ENCODE results near the gene SLC31A1.

GRCh38 chr9:113215132-113215531, 6.2 kb upstream of the SLC31A1 start:
- no peak for TF ChIP-seq POLR2A (IDR thresholded peaks at IDR 0.05; ENCODE audit: low read depth, low read length)
- no peak for TF ChIP-seq TAF1 (IDR thresholded peaks at IDR 0.05; ENCODE audit: low read depth, low read length)
- TF ChIP-seq POLR2AphosphoS5 (IDR thresholded peaks at IDR 0.05; ENCODE audit: low read depth, low read length): no peak
- no peak for TF ChIP-seq PAX5 (IDR thresholded peaks at IDR 0.05; ENCODE audit: insufficient read depth, low read length, severe bottlenecking)
- no peak for TF ChIP-seq SPI1 (IDR thresholded peaks at IDR 0.05; ENCODE audit: low read depth, low read length)

Data from GM12891 (cell line).